HL-60 (cell line): ENCODE measurements around the gene MSL1.
"Not testable (repeated sequence)": the region's sequence is repeated elsewhere in the genome, so short reads cannot be mapped to it uniquely, and the experiment has no call there.

ENCODE experiments used
- DNase-seq, 2 experiments: peaks; one replicate each; pipeline ENCODE4 v3.0.0-alpha.2; 2010 to 2020; ENCODE audit warnings: low read depth in 1 of 2, low spot score in 1 of 2
- H3K27ac ChIP-seq: fragments of 250-450 bp; sonication (Bioruptor Pico); replicated peaks from 2 replicates; pipeline ENCODE4 v1.5.1; 2020; ENCODE audit warnings: mild to moderate bottlenecking, moderate library complexity
- H3K27me3 ChIP-seq: fragments of 250-450 bp; sonication (Bioruptor Pico); 2 replicates; pipeline ENCODE4 v1.5.1; 2021; ENCODE audit warnings: mild to moderate bottlenecking, moderate library complexity; ENCODE audit not compliant: insufficient read depth, poor library complexity, severe bottlenecking
- H3K4me3 ChIP-seq: replicated peaks from 2 replicates; pipeline ENCODE4 v1.5.1; 2011; ENCODE audit warnings: mild to moderate bottlenecking, control low read depth, low read length; ENCODE audit not compliant: insufficient read depth
- GABPA ChIP-seq: IDR thresholded peaks from 2 replicates; pipeline ENCODE4 v1.6.1; 2012; ENCODE audit warnings: low read depth
- POLR2AphosphoS5 ChIP-seq: IDR thresholded peaks from 2 replicates; pipeline ENCODE4 v1.6.1; 2012; ENCODE audit warnings: low read depth
- SPI1 ChIP-seq: IDR thresholded peaks from 2 replicates; pipeline ENCODE4 v1.6.1; 2012; ENCODE audit warnings: low read depth, mild to moderate bottlenecking, borderline replicate concordance
- TF ChIP-seq, protein P1 (sequence below): IDR thresholded peaks from one replicate; pipeline ENCODE4 v1.5.1; 2011; ENCODE audit warnings: low read length, control low read depth, inconsistent platforms; ENCODE audit not compliant: insufficient read depth
- TF ChIP-seq, protein P2 (sequence below): IDR thresholded peaks from 2 replicates; pipeline ENCODE4 v1.6.1; 2012; ENCODE audit warnings: low read depth; ENCODE audit not compliant: insufficient replicate concordance

Gene MSL1

DNA sequence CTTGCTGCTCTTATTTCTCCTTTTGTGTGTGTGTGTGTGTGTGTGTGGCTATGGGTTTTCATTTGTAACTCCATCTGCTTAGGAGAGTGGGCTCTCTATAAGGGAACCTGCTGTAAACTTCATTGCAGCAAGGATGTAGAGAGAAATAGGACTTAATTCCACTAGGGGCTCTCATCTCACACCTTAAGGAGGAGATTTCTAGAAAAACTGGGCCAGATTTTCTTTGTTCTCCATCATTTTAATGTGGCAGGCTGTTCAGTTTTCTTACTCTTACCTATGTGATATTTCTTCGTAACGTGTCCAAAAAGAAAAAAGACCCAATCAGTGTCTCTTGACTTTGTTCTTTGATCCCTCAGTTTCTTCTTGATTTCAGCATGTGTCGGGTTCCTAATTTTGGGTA, 14.0 kb downstream of the MSL1 start:
- DNase-seq = no peak
- TF ChIP-seq POLR2AphosphoS5 (no peak), GABPA (no peak), SPI1 (no peak)
- TF ChIP-seq, protein P1, sequence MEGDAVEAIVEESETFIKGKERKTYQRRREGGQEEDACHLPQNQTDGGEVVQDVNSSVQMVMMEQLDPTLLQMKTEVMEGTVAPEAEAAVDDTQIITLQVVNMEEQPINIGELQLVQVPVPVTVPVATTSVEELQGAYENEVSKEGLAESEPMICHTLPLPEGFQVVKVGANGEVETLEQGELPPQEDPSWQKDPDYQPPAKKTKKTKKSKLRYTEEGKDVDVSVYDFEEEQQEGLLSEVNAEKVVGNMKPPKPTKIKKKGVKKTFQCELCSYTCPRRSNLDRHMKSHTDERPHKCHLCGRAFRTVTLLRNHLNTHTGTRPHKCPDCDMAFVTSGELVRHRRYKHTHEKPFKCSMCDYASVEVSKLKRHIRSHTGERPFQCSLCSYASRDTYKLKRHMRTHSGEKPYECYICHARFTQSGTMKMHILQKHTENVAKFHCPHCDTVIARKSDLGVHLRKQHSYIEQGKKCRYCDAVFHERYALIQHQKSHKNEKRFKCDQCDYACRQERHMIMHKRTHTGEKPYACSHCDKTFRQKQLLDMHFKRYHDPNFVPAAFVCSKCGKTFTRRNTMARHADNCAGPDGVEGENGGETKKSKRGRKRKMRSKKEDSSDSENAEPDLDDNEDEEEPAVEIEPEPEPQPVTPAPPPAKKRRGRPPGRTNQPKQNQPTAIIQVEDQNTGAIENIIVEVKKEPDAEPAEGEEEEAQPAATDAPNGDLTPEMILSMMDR = no peak
- TF ChIP-seq, protein P2, sequence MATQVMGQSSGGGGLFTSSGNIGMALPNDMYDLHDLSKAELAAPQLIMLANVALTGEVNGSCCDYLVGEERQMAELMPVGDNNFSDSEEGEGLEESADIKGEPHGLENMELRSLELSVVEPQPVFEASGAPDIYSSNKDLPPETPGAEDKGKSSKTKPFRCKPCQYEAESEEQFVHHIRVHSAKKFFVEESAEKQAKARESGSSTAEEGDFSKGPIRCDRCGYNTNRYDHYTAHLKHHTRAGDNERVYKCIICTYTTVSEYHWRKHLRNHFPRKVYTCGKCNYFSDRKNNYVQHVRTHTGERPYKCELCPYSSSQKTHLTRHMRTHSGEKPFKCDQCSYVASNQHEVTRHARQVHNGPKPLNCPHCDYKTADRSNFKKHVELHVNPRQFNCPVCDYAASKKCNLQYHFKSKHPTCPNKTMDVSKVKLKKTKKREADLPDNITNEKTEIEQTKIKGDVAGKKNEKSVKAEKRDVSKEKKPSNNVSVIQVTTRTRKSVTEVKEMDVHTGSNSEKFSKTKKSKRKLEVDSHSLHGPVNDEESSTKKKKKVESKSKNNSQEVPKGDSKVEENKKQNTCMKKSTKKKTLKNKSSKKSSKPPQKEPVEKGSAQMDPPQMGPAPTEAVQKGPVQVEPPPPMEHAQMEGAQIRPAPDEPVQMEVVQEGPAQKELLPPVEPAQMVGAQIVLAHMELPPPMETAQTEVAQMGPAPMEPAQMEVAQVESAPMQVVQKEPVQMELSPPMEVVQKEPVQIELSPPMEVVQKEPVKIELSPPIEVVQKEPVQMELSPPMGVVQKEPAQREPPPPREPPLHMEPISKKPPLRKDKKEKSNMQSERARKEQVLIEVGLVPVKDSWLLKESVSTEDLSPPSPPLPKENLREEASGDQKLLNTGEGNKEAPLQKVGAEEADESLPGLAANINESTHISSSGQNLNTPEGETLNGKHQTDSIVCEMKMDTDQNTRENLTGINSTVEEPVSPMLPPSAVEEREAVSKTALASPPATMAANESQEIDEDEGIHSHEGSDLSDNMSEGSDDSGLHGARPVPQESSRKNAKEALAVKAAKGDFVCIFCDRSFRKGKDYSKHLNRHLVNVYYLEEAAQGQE = no peak
- Histone ChIP-seq H3K4me3 (no peak overlapping the region), H3K27ac (no peak overlapping the region), H3K27me3 (no peaks in the 10 kb centered on the region)

- peak overlapping the region; percentile 79 for H3K4me3 ChIP-seq
- H3K27ac ChIP-seq = peak overlapping the region; percentile 99
- no peaks in the 10 kb centered on the region for H3K27me3 ChIP-seq
- TF ChIP-seq SPI1 (no peak), POLR2AphosphoS5 (no peak), GABPA (no peak)
- TF ChIP-seq, protein P2 = no peak
- TF ChIP-seq, protein P1 = no peak
- DNase-seq = no peak
Observed at GRCh38 chr17:40139566-40140058, 17.8 kb downstream of the MSL1 start.

GRCh38 chr17:40143166-40143565, 21.4 kb downstream of the MSL1 start:
- not testable (repeated sequence) for DNase-seq, H3K4me3 ChIP-seq, H3K27me3 ChIP-seq, H3K27ac ChIP-seq

DNA sequence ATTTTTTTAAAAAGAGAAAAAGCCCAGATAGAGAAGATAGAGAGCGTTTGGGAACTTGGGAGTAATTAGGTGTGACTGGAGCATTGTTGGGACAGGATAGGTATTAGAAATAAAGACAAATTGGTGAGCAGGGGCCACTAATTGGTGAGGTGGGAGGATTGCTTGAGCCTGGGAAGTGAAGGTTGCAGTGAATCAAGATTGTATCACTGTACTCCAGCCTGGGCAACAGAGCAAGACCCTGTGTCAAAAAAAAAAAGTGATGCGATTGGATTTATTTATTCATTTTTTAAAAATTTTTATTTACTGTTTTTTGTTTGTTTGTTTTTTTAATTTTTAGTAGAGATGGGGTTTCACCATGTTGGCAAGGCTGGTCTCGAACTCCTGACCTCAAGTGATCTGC, 23.7 kb downstream of the MSL1 start:
- no peak overlapping the region for H3K27ac ChIP-seq
- no peaks in the 10 kb centered on the region for H3K27me3 ChIP-seq
- no peak overlapping the region for H3K4me3 ChIP-seq
- TF ChIP-seq GABPA = no peak
- no peak for TF ChIP-seq SPI1
- TF ChIP-seq, protein P2 = no peak
- no peak for TF ChIP-seq POLR2AphosphoS5
- TF ChIP-seq, protein P1 = no peak
- no peak for DNase-seq
